PC-3 (cell line): ENCODE results near the gene SEMA5A. TPM values are rescaled to one million over a fixed set of nuclear protein-coding genes. Genes with fewer than 3 reads are reported as not detected.

Experiments used
- ATAC-seq: fragments of 200-7000 bp; cut with Tn5 transposase; 2 replicates; pipeline ENCODE4 v1.9.1; 2020; ENCODE audit warnings: mild to moderate bottlenecking, moderate library complexity
- BruUV-seq: library from RNA; stranded (reverse); fragments of 400-500 nt; replicated peaks from 2 replicates; lab custom pipeline; 2021; lab: Mats Ljungman, UMichigan
- CTCF ChIA-PET: fragments of 300-600 bp; sonication (Branson Sonifier 250); formaldehyde crosslinking; loops from one replicate; lab custom pipeline; 2022; ENCODE audit warnings: antibody characterized with exemption; lab: Charles Lee
- POLR2A ChIA-PET: fragments of 300-600 bp; sonication (Branson Sonifier 250); formaldehyde crosslinking; loops from one replicate; lab custom pipeline; 2022; ENCODE audit warnings: antibody characterized with exemption; ENCODE audit not compliant: unreplicated experiment; lab: Charles Lee
- DNase-seq: peaks from one replicate; pipeline ENCODE4 v3.0.0-alpha.2; 2015
- H2AFZ ChIP-seq: fragments of 300-600 bp; sonication (generic); 2 replicates; pipeline ENCODE4 v1.6.0; 2016; ENCODE audit warnings: antibody characterized with exemption, low read length
- H3F3A ChIP-seq: fragments of 300-600 bp; sonication (generic); one replicate; pipeline ENCODE4 v1.6.0; 2017; ENCODE audit warnings: antibody characterized with exemption, low read length, control low read depth, mild to moderate bottlenecking; ENCODE audit not compliant: unreplicated experiment
- H3K27ac ChIP-seq: fragments of 300-600 bp; sonication (generic); 2 replicates; pipeline ENCODE4 v1.5.1; 2016; ENCODE audit warnings: mild to moderate bottlenecking, low read length
- H3K27me3 ChIP-seq: fragments of 300-600 bp; sonication (generic); 2 replicates; pipeline ENCODE4 v1.6.1; 2016; ENCODE audit warnings: low read length, mixed read lengths
- H3K36me3 ChIP-seq: fragments of 300-600 bp; sonication (generic); 2 replicates; pipeline ENCODE4 v1.6.1; 2016; ENCODE audit warnings: low read depth, mixed run types, low read length, mixed read lengths
- H3K4me1 ChIP-seq: fragments of 300-600 bp; sonication (generic); 2 replicates; pipeline ENCODE4 v1.5.1; 2016; ENCODE audit warnings: low read length; ENCODE audit not compliant: insufficient read depth
- H3K4me2 ChIP-seq: fragments of 300-600 bp; sonication (generic); 2 replicates; pipeline ENCODE4 v1.6.0; 2016; ENCODE audit warnings: low read length
- H3K4me3 ChIP-seq: fragments of 300-600 bp; sonication (generic); 2 replicates; pipeline ENCODE4 v1.5.1; 2016; ENCODE audit warnings: mild to moderate bottlenecking, low read length, mixed read lengths
- H3K79me2 ChIP-seq: fragments of 300-600 bp; sonication (generic); 2 replicates; pipeline ENCODE4 v1.6.1; 2017; ENCODE audit warnings: low read length, mixed read lengths
- H3K9ac ChIP-seq: fragments of 300-600 bp; sonication (generic); 2 replicates; pipeline ENCODE4 v1.6.0; 2016; ENCODE audit warnings: mild to moderate bottlenecking, low read length
- H3K9me2 ChIP-seq: fragments of 300-600 bp; sonication (generic); replicated peaks from 2 replicates; pipeline ENCODE4 v1.6.1; 2016; ENCODE audit warnings: mixed run types, low read length, mixed read lengths
- H3K9me3 ChIP-seq: fragments of 300-600 bp; sonication (generic); 2 replicates; pipeline ENCODE4 v1.6.1; 2016; ENCODE audit warnings: low read length, mixed read lengths
- H4K20me1 ChIP-seq: fragments of 300-600 bp; sonication (generic); 2 replicates; pipeline ENCODE4 v1.6.1; 2016; ENCODE audit warnings: low read length, mixed read lengths
- CTCF ChIP-seq: fragments of 300-600 bp; sonication (generic); conservative IDR thresholded peaks from 2 replicates; pipeline ENCODE4 v1.5.1; 2017; ENCODE audit warnings: antibody characterized with exemption, low read depth, mild to moderate bottlenecking, low read length
- EZH2 ChIP-seq: fragments of 300-600 bp; sonication (generic); IDR thresholded peaks from one replicate; pipeline ENCODE4 v1.6.1; 2017; ENCODE audit warnings: antibody characterized with exemption, mild to moderate bottlenecking, low read length; ENCODE audit not compliant: unreplicated experiment
- EZH2phosphoT487 ChIP-seq: fragments of 300-600 bp; sonication (generic); IDR thresholded peaks from 2 replicates; pipeline ENCODE4 v1.6.1; 2018; ENCODE audit warnings: mild to moderate bottlenecking, antibody characterized with exemption, low read length, borderline replicate concordance
- intact Hi-C: fragments of 100-400 bp; cut with micrococcal nuclease; formaldehyde crosslinking; loops from 2 replicates; pipeline ENCODE4 v1.9.0; 2023
- total RNA-seq: library from RNA; depleted of rRNA; stranded (reverse); fragments of >200 nt; gene quantifications from 2 replicates; pipeline ENCODE4 v1.2.3, GENCODE V29; 2014

Gene SEMA5A
- total RNA-seq, 1 experiment from 2014 or later = 4.4 TPM

DNA sequence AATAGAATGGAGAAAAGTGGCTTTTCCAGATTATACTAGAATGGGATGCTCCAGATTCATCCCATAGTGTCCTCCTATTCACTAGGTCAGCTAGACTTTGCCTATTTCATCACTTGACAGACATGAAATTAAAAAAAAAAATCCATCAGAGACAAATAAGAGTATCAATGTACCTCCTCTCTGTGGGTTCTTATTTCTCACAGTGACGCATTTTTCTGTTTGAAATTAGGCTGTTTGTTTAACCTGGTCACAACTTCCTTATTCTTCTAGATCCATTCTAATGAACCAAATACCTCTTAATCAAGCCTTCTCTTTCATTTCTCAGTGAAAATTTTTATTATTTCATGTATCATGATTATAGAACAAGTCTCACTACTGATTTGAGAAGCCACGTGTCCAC lies 305.4 kb downstream of the SEMA5A start:
- Histone ChIP-seq H3K9ac (no peak overlapping the region), H3K27ac (peak overlapping the region; percentile 60), H3K9me2 (no peaks in the 10 kb centered on the region), H3K9me3 (no peaks in the 10 kb centered on the region), H3K36me3 (no peaks in the 10 kb centered on the region), H3K4me3 (peak overlapping the region; percentile 7; the same call in 1 of the 2 replicates), H4K20me1 (no peaks in the 10 kb centered on the region), H3F3A (peaks cover 5% of the 10 kb centered on the region), H3K27me3 (no peaks in the 10 kb centered on the region), H2AFZ (no peak overlapping the region), H3K4me1 (peaks cover 30% of the 10 kb centered on the region), H3K79me2 (no peaks in the 10 kb centered on the region), H3K4me2 (peak overlapping the region; percentile 55)
- intact Hi-C loops = loop anchor here (2.0 kb wide), 1 partner anchor 108 kb away; no protein-coding TSS in a partner anchor
- CTCF ChIA-PET = interaction anchor here (0.6 kb wide), 1 partner anchor 102 kb away, joined by 8 read pairs; no protein-coding TSS in a partner anchor
- DNase-seq = peak; percentile 66
- no peak; the same call in 1 of the 2 replicates for ATAC-seq
- TF ChIP-seq EZH2phosphoT487 = no peak
- no peak for TF ChIP-seq EZH2
- TF ChIP-seq CTCF = no peak
- no TSS peak for BruUV-seq
- POLR2A ChIA-PET = interaction anchor here (0.6 kb wide), 1 partner anchor 740 kb away, joined by 4 read pairs; no protein-coding TSS in a partner anchor

GRCh38 chr5:9239626-9240025 lies 306.2 kb downstream of the SEMA5A start:
- Histone ChIP-seq H3K4me1 (peaks cover 30% of the 10 kb centered on the region), H3K27ac (peak overlapping the region; percentile 60), H3K36me3 (no peaks in the 10 kb centered on the region), H3F3A (peaks cover 5% of the 10 kb centered on the region), H3K79me2 (no peaks in the 10 kb centered on the region), H2AFZ (no peak overlapping the region), H3K9me2 (no peaks in the 10 kb centered on the region), H3K4me3 (peak overlapping the region; percentile 7; the same call in 1 of the 2 replicates), H3K4me2 (peak overlapping the region; percentile 55), H3K27me3 (no peaks in the 10 kb centered on the region), H3K9ac (no peak overlapping the region), H4K20me1 (no peaks in the 10 kb centered on the region), H3K9me3 (no peaks in the 10 kb centered on the region)
- intact Hi-C loops = loop anchor here (1.0 to 2.0 kb wide), 3 partner anchors 85 to 137 kb away; no protein-coding TSS in a partner anchor
- POLR2A ChIA-PET = interaction anchor here (0.6 kb wide), 1 partner anchor 741 kb away, joined by 4 read pairs; no protein-coding TSS in a partner anchor
- no TSS peak for BruUV-seq
- DNase-seq (peak; percentile 87), ATAC-seq (peak; percentile 81)
- TF ChIP-seq EZH2phosphoT487 (no peak), CTCF (no peak), EZH2 (no peak)
- CTCF ChIA-PET = interaction anchor here (0.5 to 0.6 kb wide), 2 partner anchors 92 to 103 kb away, joined by 3 to 8 read pairs; no protein-coding TSS in a partner anchor

GRCh38 chr5:9239071-9239470 lies 306.8 kb downstream of the SEMA5A start:
- H3K9ac ChIP-seq = no peak overlapping the region
- POLR2A ChIA-PET = no interaction called here
- peak; percentile 48 for ATAC-seq

More at GRCh38 chr5:9239071-9239470, 306.8 kb downstream of the SEMA5A start:
- TF ChIP-seq EZH2 (no peak), CTCF (no peak), EZH2phosphoT487 (no peak)
- CTCF ChIA-PET = interaction anchor here (0.5 kb wide), 1 partner anchor 92 kb away, joined by 3 read pairs; no protein-coding TSS in a partner anchor
- Histone ChIP-seq H3K4me1 (peaks cover 30% of the 10 kb centered on the region), H3K36me3 (no peaks in the 10 kb centered on the region), H3K4me2 (peak overlapping the region; percentile 55), H3K79me2 (no peaks in the 10 kb centered on the region), H3F3A (peaks cover 5% of the 10 kb centered on the region), H3K27ac (peak overlapping the region; percentile 60), H3K9me3 (no peaks in the 10 kb centered on the region), H2AFZ (no peak overlapping the region), H3K4me3 (peak overlapping the region; percentile 7; the same call in 1 of the 2 replicates), H4K20me1 (no peaks in the 10 kb centered on the region), H3K27me3 (no peaks in the 10 kb centered on the region), H3K9me2 (no peaks in the 10 kb centered on the region)
- peak; percentile 66 for DNase-seq
- BruUV-seq = no TSS peak
- intact Hi-C loops = loop anchor here (1.0 to 2.0 kb wide), 2 partner anchors 86 to 137 kb away; no protein-coding TSS in a partner anchor
